ENCODE results near the gene RPL36. TPM values are rescaled to one million over a fixed set of nuclear protein-coding genes. Genes with fewer than 3 reads are reported as not detected.

RPL36 gene
- total RNA-seq, 1 experiment from 2014 or later: 1,504 TPM

GRCh38 chr19:5692723-5693194, 2.7 kb downstream of the RPL36 start:
- Histone ChIP-seq H3K27ac (ENCODE audit: low read depth, low read length) (peak overlapping the region; percentile 93), H2AFZ (ENCODE audit: low read depth, low read length, poor library complexity, severe bottlenecking) (no peak overlapping the region), H3K9ac (ENCODE audit: low read length) (peak overlapping the region; percentile 100; the same call in 1 of the 2 replicates), H3K9me2 (ENCODE audit: insufficient read depth) (no peaks in the 10 kb centered on the region), H3K79me2 (ENCODE audit: insufficient read depth, low read length) (peaks cover 57% of the 10 kb centered on the region), H3K9me3 (ENCODE audit: control insufficient read depth in 1 of 2, insufficient read depth in 1 of 2, low read depth in 1 of 2, low read length in 2 of 2) (no peaks in the 10 kb centered on the region), H3K27me3 (ENCODE audit: insufficient read depth, low read length) (no peaks in the 10 kb centered on the region), H3K4me2 (ENCODE audit: low read length) (peak overlapping the region; percentile 92), H4K20me1 (ENCODE audit: insufficient read depth) (peaks cover 17% of the 10 kb centered on the region; the same call in 1 of the 2 replicates), H3K4me1 (ENCODE audit: control insufficient read depth in 1 of 2, insufficient read depth in 2 of 2, low read length in 2 of 2) (peaks cover 4 to 29% of the 10 kb centered on the region in 2 experiments; a peak in 3 of 4 replicates), H3K36me3 (ENCODE audit: control insufficient read depth in 1 of 2, insufficient read depth in 2 of 2, low read length in 2 of 2) (peaks cover 13 to 58% of the 10 kb centered on the region in 2 experiments; a peak in 3 of 4 replicates), H3K4me3 (replicated peaks in 1 of 2; ENCODE audit: low read depth in 1 of 2, low read length in 2 of 2) (no peak overlapping the region)
- ChIA-PET RAD21 (ENCODE audit: low non-redundant PET in 1 of 2, low total read pairs in 2 of 2, uncharacterized antibody in 2 of 2, unreplicated experiment in 2 of 2) (no interaction called here), CTCF (no interaction called here), POLR2A (no interaction called here)
- intact Hi-C loops (cut with micrococcal nuclease): no loop called here
- ATAC-seq (no peak; the same call in 1 of the 2 replicates), DNase-seq (ENCODE audit: low read depth, low spot score) (no peak)
- BruUV-seq (replicated peaks): no TSS peak
- TF ChIP-seq SRF (IDR thresholded peaks at IDR 0.05; ENCODE audit: low read depth) (no peak), EZH2 (IDR thresholded peaks at IDR 0.05) (no peak), ZFX (IDR thresholded peaks at IDR 0.05) (no peak), POLR2A (IDR thresholded peaks at IDR 0.05; ENCODE audit: borderline replicate concordance, extremely low read depth, insufficient read depth, insufficient read length) (no peak), FOSL1 (IDR thresholded peaks at IDR 0.05; ENCODE audit: low read depth) (no peak), YY1 (IDR thresholded peaks at IDR 0.05; ENCODE audit: extremely low read depth, insufficient replicate concordance, low read depth, low read length) (no peak), EGR1 (IDR thresholded peaks at IDR 0.05; ENCODE audit: low read depth) (no peak), POLR2AphosphoS5 (IDR thresholded peaks at IDR 0.05; ENCODE audit: low read depth, low read length) (no peak; the same call in 1 of the 2 replicates), JUND (IDR thresholded peaks at IDR 0.05) (no peak), ELF1 (IDR thresholded peaks at IDR 0.05; ENCODE audit: borderline replicate concordance, low read depth) (no peak), ZNF274 (IDR thresholded peaks at IDR 0.05; ENCODE audit: low read depth, low read length) (no peak)
- TF ChIP-seq, protein P1, sequence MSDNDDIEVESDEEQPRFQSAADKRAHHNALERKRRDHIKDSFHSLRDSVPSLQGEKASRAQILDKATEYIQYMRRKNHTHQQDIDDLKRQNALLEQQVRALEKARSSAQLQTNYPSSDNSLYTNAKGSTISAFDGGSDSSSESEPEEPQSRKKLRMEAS (IDR thresholded peaks at IDR 0.05): no peak
- TF ChIP-seq, protein P2, sequence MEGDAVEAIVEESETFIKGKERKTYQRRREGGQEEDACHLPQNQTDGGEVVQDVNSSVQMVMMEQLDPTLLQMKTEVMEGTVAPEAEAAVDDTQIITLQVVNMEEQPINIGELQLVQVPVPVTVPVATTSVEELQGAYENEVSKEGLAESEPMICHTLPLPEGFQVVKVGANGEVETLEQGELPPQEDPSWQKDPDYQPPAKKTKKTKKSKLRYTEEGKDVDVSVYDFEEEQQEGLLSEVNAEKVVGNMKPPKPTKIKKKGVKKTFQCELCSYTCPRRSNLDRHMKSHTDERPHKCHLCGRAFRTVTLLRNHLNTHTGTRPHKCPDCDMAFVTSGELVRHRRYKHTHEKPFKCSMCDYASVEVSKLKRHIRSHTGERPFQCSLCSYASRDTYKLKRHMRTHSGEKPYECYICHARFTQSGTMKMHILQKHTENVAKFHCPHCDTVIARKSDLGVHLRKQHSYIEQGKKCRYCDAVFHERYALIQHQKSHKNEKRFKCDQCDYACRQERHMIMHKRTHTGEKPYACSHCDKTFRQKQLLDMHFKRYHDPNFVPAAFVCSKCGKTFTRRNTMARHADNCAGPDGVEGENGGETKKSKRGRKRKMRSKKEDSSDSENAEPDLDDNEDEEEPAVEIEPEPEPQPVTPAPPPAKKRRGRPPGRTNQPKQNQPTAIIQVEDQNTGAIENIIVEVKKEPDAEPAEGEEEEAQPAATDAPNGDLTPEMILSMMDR (IDR thresholded peaks at IDR 0.05 in 2 of 3, conservative IDR thresholded peaks at IDR 0.05 in 1 of 3; ENCODE audit: borderline replicate concordance in 1 of 3, insufficient read depth in 1 of 3, low read depth in 2 of 3, low read length in 2 of 3): no peak

All from HCT116 (cell line).